Measurements from ENCODE around the gene NSG1.
"Not testable (repeated sequence)": the region's sequence is repeated elsewhere in the genome, so short reads cannot be mapped to it uniquely, and the experiment has no call there.

Gene NSG1

DNA sequence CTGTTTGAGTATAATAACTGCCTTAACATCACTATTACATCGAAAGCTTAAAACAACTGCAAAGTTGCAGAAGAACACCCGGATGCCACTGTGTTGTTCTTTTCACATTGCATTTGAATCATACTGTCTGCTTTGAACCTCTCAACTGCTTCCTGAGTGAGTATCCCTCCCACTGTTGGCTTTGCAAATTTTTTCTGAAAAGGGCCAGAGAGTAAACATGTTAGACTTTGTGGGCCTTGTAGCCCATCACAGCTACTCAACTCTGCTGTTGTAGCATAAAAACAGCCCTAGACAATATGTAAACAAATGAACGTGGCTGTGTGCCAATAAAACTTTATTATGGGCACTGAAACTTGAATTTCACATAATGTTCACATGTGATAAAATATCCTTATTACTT, 76.1 kb downstream of the NSG1 start:
- in situ Hi-C loops (cut with MboI; ENCODE audit: low sequenced_read_pairs, unreplicated experiment), result no loop called here
- no peak for DNase-seq (ENCODE audit: low spot score)
- no peak for TF ChIP-seq CTCF (IDR thresholded peaks at IDR 0.05; ENCODE audit: borderline replicate concordance, control extremely low read depth, extremely low read depth, insufficient read depth, missing control alignments)

DNA sequence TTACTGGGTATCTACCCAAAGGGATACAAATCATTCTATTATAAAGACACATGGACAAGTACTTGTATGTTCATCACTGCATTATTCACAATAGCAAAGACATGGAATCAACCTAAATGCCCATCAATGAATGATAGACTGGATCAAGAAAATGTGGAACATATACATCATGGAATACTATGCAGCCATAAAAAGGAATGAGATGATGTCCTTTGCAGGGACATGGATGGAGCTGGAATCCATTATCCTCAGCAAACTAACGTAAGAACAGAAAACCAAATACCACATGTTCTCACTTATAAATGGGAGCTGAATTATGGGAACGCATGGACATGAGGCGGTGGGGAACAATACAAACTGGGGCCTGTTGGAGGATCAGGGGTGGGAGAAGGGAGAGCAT, 78.3 kb downstream of the NSG1 start:
- in situ Hi-C loops (cut with MboI; ENCODE audit: low sequenced_read_pairs, unreplicated experiment), result not testable (repeated sequence)

More for the DNA sequence above, 78.3 kb downstream of the NSG1 start:
- DNase-seq (ENCODE audit: low spot score), result not testable (repeated sequence)
